ENCODE data around the gene SHISA9.

Gene SHISA9

GRCh38 chr16:13242201-13242600, 340.8 kb downstream of the SHISA9 start:
- no peak for DNase-seq (ENCODE audit: low spot score)
- Histone ChIP-seq H3K4me3 (no peak overlapping the region), H3K27ac (no peak overlapping the region)
- no peak for TF ChIP-seq CTCF (IDR thresholded peaks at IDR 0.05)

GRCh38 chr16:13244770-13245169, 343.4 kb downstream of the SHISA9 start:
- no peak overlapping the region for H3K27ac ChIP-seq
- no peak for DNase-seq (ENCODE audit: low spot score)
- TF ChIP-seq CTCF (IDR thresholded peaks at IDR 0.05): no peak
- H3K4me3 ChIP-seq: no peak overlapping the region

GRCh38 chr16:13245713-13246377, 344.4 kb downstream of the SHISA9 start:
- DNase-seq (ENCODE audit: low spot score): no peak
- TF ChIP-seq CTCF (IDR thresholded peaks at IDR 0.05): no peak
- Histone ChIP-seq H3K27ac (no peak overlapping the region), H3K4me3 (no peak overlapping the region)

GRCh38 chr16:13254998-13255614, 353.7 kb downstream of the SHISA9 start:
- no peak overlapping the region for H3K4me3 ChIP-seq
- no peak for TF ChIP-seq CTCF (IDR thresholded peaks at IDR 0.05)
- no peak overlapping the region for H3K27ac ChIP-seq
- DNase-seq (ENCODE audit: low spot score): no peak

- Histone ChIP-seq H3K27ac (no peak overlapping the region), H3K4me3 (no peak overlapping the region)
- no peak for TF ChIP-seq CTCF (IDR thresholded peaks at IDR 0.05)
- no peak for DNase-seq (ENCODE audit: low spot score)
Measured at GRCh38 chr16:13262270-13263090, 361.1 kb downstream of the SHISA9 start.

GRCh38 chr16:13264749-13265552, 363.6 kb downstream of the SHISA9 start:
- no peak for TF ChIP-seq CTCF (IDR thresholded peaks at IDR 0.05)
- Histone ChIP-seq H3K4me3 (no peak overlapping the region), H3K27ac (no peak overlapping the region)
- DNase-seq (ENCODE audit: low spot score): no peak
